GM12891 (cell line): ENCODE measurements around the gene THBS1.

Source experiments
- POLR2A ChIP-seq: IDR thresholded peaks from 2 replicates; pipeline ENCODE4 v1.6.1; 2011; ENCODE audit warnings: low read depth, low read length, control low read depth
- POLR2AphosphoS5 ChIP-seq: IDR thresholded peaks from 2 replicates; pipeline ENCODE4 v1.6.1; 2011; ENCODE audit warnings: low read depth, low read length, control low read depth
- SPI1 ChIP-seq: IDR thresholded peaks from 2 replicates; pipeline ENCODE4 v1.6.1; 2011; ENCODE audit warnings: low read depth, low read length, control low read depth
- TAF1 ChIP-seq: IDR thresholded peaks from 2 replicates; pipeline ENCODE4 v1.6.1; 2011; ENCODE audit warnings: low read depth, low read length, control low read depth

DNA sequence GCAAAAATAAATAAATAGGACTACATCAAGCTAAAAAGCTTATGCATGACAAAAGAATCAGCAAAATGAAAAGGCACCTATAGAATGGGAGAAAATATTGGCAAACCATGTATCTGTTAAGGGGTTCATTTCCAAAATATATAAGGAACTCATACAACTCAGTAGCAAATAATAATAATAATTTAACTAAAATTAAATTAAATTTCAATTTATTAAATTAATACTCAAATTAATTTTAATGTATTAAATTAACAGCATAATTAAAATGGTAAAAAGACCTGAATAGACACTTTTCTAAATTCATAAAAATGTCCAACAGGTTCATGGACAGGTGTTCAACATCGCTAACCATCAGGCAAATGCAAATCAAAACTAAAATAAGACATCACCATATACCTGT lies 34.0 kb upstream of the THBS1 start:
- TF ChIP-seq POLR2A: no peak
- no peak for TF ChIP-seq POLR2AphosphoS5
- no peak for TF ChIP-seq SPI1
- no peak for TF ChIP-seq TAF1
